Activated CD4-positive, alpha-beta T cell treated with anti-CD3 and anti-CD28 coated beads for 36 hours (primary cell): ENCODE results near the gene FBXL14. TPM values are rescaled to one million over a fixed set of nuclear protein-coding genes. Genes with fewer than 3 reads are reported as not detected.

Experiments
- ATAC-seq: fragments of 200-7000 bp; cut with Tn5 transposase; one replicate; pipeline ENCODE4 v1.10.0; 2021; ENCODE audit warnings: mild to moderate bottlenecking, moderate library complexity
- CTCF ChIA-PET: fragments of 350-600 bp; sonication (Branson Sonifier 250); formaldehyde crosslinking; loops from one replicate; lab custom pipeline; 2021; ENCODE audit warnings: antibody characterized with exemption; lab: Charles Lee
- POLR2A ChIA-PET: fragments of 350-600 bp; sonication (Branson Sonifier 250); formaldehyde crosslinking; loops from one replicate; lab custom pipeline; 2021; ENCODE audit warnings: antibody characterized with exemption, inconsistent platforms; lab: Charles Lee
- DNase-seq: peaks from one replicate; pipeline ENCODE4 v3.0.0-alpha.2; 2020
- H3K27ac Mint-ChIP-seq: one replicate; pipeline ENCODE4 v1.8.0; 2021; ENCODE audit warnings: mixed read lengths
- H3K27me3 Mint-ChIP-seq: one replicate; pipeline ENCODE4 v1.8.0; 2021; ENCODE audit warnings: mixed read lengths
- H3K36me3 Mint-ChIP-seq: one replicate; pipeline ENCODE4 v1.8.0; 2021; ENCODE audit warnings: low read depth, mixed read lengths
- H3K4me1 Mint-ChIP-seq: one replicate; pipeline ENCODE4 v1.8.0; 2021; ENCODE audit warnings: mixed read lengths
- H3K4me3 Mint-ChIP-seq: one replicate; pipeline ENCODE4 v1.8.0; 2021; ENCODE audit warnings: mild to moderate bottlenecking, moderate library complexity, mixed read lengths
- H3K9me3 Mint-ChIP-seq: one replicate; pipeline ENCODE4 v1.8.0; 2021; ENCODE audit warnings: low read depth, mixed read lengths
- intact Hi-C, 2 experiments: fragments of 100-400 bp; cut with DNase I in 1 of 2; cut with micrococcal nuclease in 1 of 2; formaldehyde crosslinking; loops; one replicate each; pipeline versions ENCODE4 v1.14.2 to v1.15.1; 2022 to 2024; cut with DNase I, micrococcal nuclease
- total RNA-seq, 2 experiments: library from RNA; stranded (reverse); gene quantifications; one replicate each; pipeline ENCODE4 v1.2.3, GENCODE V29; 2021

Gene FBXL14
- total RNA-seq, 2 experiments from 2014 or later = 17.0 to 17.8 TPM

DNA sequence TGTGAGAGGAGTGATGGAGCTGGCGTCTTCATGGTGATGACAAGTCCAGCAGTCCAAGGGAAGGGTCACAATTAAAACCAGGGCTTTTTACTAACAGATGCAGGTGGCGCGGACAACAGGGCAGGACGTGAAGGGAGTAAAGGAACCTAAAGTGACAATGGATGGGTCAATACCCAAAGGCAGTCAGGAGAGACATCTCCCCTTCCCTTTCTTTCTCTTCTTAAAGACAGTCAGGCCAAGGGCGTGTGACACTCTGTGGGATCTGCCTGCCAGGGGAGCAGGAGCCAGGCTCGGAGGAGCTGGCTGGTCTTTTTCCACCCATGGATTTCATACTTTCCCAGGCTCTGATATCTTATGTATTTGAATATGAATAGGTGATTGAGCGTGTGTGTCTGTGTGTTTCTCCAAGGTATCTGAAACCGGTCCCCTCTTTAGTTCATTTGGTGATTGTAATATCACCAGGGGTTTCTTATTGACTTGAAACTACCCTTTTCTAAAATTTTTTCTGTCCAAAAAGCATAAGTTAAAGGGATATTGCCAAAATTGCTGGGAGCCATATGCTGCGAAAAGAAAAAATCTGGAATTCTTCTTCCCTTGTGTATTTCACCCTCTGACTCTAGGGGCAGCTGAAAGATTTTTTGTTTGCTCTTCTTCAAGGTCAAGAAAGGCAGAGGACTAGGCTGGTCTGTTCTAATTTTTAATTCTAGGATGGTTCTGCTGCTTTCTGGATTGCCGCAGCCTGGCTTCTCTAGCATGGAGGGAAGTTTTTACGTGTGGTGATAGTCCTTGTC lies 61.8 kb downstream of the FBXL14 start:
- ATAC-seq (no peak), DNase-seq (no peak)
- POLR2A ChIA-PET = interaction anchor here (0.6 kb wide), 2 partner anchors 408 to 841 kb away, joined by 4 to 6 read pairs; no protein-coding TSS in a partner anchor
- Mint-ChIP-seq H3K4me1 (peaks cover 32% of the 10 kb centered on the region), H3K27ac (no peak overlapping the region), H3K4me3 (peak overlapping the region; percentile 50), H3K27me3 (peaks cover 60% of the 10 kb centered on the region), H3K9me3 (no peaks in the 10 kb centered on the region), H3K36me3 (no peaks in the 10 kb centered on the region)
- CTCF ChIA-PET = interaction anchor here (0.6 to 2.2 kb wide), 4 partner anchors 10 to 415 kb away, joined by 3 to 10 read pairs (median 4); no protein-coding TSS in a partner anchor
- intact Hi-C loops = loop anchor here (1.0 to 5.0 kb wide), 3 partner anchors 22 to 418 kb away; partner anchors contain the start of gene FBXL14 (in 1 of the 2)

DNA sequence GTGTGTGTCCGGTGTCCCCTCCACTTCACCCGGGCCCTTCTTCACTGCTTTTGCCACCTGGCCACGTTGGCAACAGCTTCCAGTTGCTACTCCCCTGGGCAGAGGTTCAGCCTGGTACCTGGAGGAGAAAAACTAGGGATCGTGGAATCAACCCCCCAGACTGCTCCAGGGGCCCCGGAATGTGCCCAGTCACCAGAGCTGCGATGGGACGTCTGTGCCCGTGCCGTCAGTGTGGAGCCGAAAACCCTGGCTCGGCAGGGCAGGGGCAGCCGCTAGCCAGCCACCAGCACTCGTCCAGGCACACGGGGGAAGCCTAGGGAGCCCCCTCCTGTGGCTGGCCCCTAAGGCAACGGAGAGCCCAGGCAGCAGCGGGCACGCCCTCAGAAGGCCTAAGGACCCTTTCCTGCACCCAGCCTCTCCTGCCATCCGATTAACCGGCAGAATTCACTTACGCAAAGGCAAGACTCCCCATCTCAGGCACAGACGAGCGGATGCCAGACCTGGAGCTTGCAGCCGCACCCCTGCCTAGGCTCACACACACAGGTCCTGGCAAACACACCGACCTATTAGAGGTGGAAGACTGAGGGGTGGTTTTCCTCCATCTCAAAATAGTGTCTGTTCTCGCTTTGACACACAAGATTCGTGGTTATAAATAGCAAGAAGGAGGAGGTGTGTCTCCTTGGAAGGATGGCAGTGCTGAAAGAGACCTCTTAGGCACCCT lies 62.6 kb downstream of the FBXL14 start:
- H3K4me1 Mint-ChIP-seq = peaks cover 32% of the 10 kb centered on the region
- no peak overlapping the region for H3K27ac Mint-ChIP-seq
- H3K27me3 Mint-ChIP-seq = peaks cover 57% of the 10 kb centered on the region
- H3K36me3 Mint-ChIP-seq = no peaks in the 10 kb centered on the region
- ChIA-PET CTCF (interaction anchor here (0.5 to 2.2 kb wide), 5 partner anchors 10 to 849 kb away, joined by 3 to 10 read pairs (median 3); no protein-coding TSS in a partner anchor), POLR2A (no interaction called here)
- intact Hi-C loops = loop anchor here in 1 of 2 experiments (2.0 to 5.0 kb wide), 2 partner anchors 60 to 417 kb away; partner anchors contain the start of gene FBXL14
- ATAC-seq (peak; percentile 23), DNase-seq (peak; percentile 19)
- H3K9me3 Mint-ChIP-seq = no peaks in the 10 kb centered on the region
- peak overlapping the region; percentile 53 for H3K4me3 Mint-ChIP-seq

DNA sequence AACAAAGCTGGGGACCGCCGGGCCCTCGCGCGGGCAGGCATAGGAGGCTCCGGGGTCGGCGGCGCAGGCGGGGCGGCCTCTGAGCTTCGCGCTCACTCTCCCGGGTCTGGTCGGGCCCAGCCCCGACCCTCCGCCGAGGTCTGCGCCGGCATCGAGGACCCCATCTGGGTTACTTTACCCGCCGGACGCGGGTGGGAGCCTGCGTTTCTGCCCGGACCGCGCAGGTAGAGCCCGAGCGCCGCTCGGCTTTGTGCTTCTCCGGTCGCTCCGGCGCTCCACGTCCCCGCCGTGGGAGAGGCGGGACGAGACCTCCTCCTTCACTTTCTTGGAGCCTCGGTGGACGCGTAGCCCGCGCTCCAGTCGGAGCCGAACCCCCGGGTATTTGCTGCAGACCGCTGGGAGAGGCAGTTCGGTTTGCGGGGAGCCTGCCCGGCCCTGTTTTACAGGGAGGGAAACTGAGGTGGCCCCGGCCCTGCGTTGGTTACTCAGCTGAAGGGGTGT lies 63.2 kb downstream of the FBXL14 start:
- Mint-ChIP-seq H3K27me3 (peaks cover 58% of the 10 kb centered on the region), H3K36me3 (no peaks in the 10 kb centered on the region), H3K27ac (no peak overlapping the region), H3K4me1 (peaks cover 32% of the 10 kb centered on the region), H3K9me3 (no peaks in the 10 kb centered on the region), H3K4me3 (peak overlapping the region; percentile 53)
- ChIA-PET CTCF (interaction anchor here (0.7 kb wide), 1 partner anchor 849 kb away, joined by 3 read pairs; no protein-coding TSS in a partner anchor), POLR2A (no interaction called here)
- peak; percentile 17 for DNase-seq
- no peak for ATAC-seq
- intact Hi-C loops = loop anchor here in 1 of 2 experiments (5.0 kb wide), 1 partner anchor 61 kb away; the partner anchor contains the start of gene FBXL14

DNA sequence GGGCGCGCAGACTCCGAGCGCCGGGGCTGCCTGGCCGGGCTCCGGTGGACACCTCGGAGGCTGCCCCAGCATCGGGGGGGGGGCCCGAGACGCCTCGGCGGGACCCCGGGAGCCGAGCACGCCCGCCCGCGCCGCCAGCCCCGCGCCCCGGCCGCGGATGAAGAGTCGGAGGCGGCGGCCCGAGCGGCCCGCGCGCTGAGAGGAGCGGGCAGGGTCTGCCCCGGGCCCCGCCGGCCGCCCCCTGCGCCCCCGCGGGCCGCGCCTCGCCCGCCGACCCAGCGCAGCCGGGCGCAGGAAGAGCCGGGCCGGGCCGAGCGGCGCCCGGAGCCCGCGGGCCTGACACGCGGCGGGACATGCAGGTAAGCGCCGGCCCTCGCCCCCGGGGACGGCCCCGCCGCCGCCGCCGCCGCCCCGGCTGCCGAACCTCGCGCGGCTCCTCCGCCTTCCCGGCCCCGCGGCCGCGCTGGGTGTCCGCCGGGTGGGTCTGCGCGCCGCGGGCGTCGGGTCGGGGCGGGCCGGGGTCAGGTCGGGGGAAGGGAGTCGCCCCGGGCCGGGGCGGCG lies 63.7 kb downstream of the FBXL14 start:
- H3K27me3 Mint-ChIP-seq = peaks cover 54% of the 10 kb centered on the region
- H3K4me3 Mint-ChIP-seq = no peak overlapping the region
- DNase-seq (no peak), ATAC-seq (no peak)
- CTCF ChIA-PET = no interaction called here
- H3K4me1 Mint-ChIP-seq = peaks cover 32% of the 10 kb centered on the region
- no peak overlapping the region for H3K27ac Mint-ChIP-seq
- POLR2A ChIA-PET = no interaction called here
- intact Hi-C loops = loop anchor here in 1 of 2 experiments (5.0 kb wide), 1 partner anchor 62 kb away; the partner anchor contains the start of gene FBXL14
- no peaks in the 10 kb centered on the region for H3K36me3 Mint-ChIP-seq
- H3K9me3 Mint-ChIP-seq = no peaks in the 10 kb centered on the region

DNA sequence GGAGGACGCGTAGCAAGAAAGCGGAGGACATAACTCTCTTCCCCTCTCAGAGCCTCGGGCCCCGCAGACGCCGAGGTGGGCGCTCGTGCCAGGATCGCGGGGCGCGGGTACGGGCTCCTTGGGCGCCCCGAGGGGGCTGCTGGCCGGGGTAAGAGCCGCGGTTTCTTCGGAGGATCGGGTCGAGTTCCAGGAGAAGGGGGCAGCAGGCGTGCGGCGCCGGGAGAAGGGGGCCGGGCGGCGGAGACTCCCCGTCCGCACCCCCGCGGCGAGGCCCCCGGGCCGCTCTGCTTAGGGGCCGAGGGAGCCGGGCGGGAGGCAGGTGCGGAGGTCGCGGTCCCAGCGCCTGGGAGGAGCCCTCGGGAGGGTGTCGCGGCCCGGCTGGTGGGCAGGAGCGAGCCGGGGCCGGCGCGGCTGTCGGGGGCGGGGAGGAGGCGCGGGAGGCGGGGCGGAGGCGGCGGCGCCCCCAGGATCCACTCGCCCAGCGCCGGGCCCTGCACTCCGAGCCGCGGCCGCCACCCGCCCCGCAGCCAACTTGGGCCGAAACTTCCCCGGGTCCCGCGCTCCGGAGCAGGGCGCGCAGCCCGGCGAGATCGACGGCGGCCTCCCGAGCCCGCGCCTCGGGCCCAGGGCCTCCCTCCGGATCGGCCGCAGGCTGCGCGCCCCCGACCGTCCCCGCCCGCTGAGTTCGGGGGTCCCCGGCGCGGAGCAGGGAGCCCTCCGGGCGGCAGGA lies 64.4 kb downstream of the FBXL14 start:
- DNase-seq (peak; percentile 22), ATAC-seq (no peak)
- peaks cover 32% of the 10 kb centered on the region for H3K4me1 Mint-ChIP-seq
- intact Hi-C loops = loop anchor here in 1 of 2 experiments (5.0 kb wide), 1 partner anchor 62 kb away; the partner anchor contains the start of gene FBXL14
- POLR2A ChIA-PET = no interaction called here
- H3K4me3 Mint-ChIP-seq = peak overlapping the region; percentile 69
- peaks cover 57% of the 10 kb centered on the region for H3K27me3 Mint-ChIP-seq
- CTCF ChIA-PET = no interaction called here
- no peaks in the 10 kb centered on the region for H3K36me3 Mint-ChIP-seq
- H3K27ac Mint-ChIP-seq = no peak overlapping the region
- no peaks in the 10 kb centered on the region for H3K9me3 Mint-ChIP-seq

DNA sequence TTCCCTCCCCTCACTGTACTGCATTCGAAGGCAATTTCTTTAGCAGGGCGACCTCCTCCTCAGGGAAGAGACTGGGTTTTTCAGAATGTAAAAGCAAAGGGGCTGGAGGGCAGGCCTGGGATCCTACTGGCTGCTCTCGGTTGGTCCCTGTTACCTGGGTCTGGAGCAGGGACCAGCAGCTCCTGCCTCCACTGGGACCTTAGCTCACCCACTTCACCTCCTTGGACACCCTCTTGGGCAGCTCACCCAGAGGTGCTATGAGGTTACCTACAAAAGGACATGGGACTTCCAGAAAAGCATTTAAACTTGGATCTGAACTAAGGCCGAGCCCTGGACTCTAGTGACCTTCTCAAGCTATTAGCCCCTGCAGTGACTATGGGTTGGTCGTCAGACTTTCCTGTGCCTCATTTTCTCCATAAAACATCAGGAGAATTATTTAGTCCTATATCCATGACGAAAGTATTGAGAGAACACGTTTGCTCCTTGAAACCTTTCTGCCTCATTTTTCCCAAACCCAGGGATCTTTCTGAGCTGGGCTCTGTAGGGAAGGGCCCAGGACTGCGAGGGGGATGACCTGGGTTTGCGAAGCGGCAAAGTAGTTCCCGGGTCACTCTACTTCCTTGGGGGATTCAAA lies 65.0 kb downstream of the FBXL14 start:
- peaks cover 28% of the 10 kb centered on the region for H3K4me1 Mint-ChIP-seq
- peaks cover 57% of the 10 kb centered on the region for H3K27me3 Mint-ChIP-seq
- no peaks in the 10 kb centered on the region for H3K9me3 Mint-ChIP-seq
- no peak for DNase-seq
- ChIA-PET CTCF (interaction anchor here (0.6 to 1.0 kb wide), 2 partner anchors 24 to 61 kb away, joined by 3 read pairs; no protein-coding TSS in a partner anchor), POLR2A (no interaction called here)
- no peaks in the 10 kb centered on the region for H3K36me3 Mint-ChIP-seq
- H3K27ac Mint-ChIP-seq = no peak overlapping the region
- intact Hi-C loops = no loop called here
- H3K4me3 Mint-ChIP-seq = peak overlapping the region; percentile 69
- ATAC-seq = no peak

DNA sequence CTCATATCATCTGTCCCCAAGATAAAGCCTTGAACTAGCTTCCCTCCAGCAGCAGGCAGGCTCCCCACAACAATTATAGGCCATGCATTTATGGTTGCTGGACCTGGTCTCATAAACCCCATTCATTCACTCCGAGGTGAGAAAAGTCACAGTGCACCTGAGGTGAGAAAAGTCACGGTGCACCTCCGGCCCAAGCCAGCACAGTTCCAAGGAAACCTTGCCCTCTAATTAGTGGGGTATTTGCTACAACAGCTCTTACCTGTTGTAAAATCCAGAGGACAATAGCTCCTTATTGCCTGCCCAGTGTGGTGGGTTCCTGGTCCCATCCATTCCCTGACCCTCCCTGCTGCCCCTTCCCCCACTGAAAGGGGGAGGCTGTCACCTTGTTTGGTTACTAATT lies 65.6 kb downstream of the FBXL14 start:
- DNase-seq = no peak
- Mint-ChIP-seq H3K27ac (no peak overlapping the region), H3K36me3 (no peaks in the 10 kb centered on the region), H3K9me3 (no peaks in the 10 kb centered on the region), H3K4me3 (no peak overlapping the region), H3K27me3 (peaks cover 58% of the 10 kb centered on the region), H3K4me1 (peaks cover 25% of the 10 kb centered on the region)
- intact Hi-C loops = no loop called here
- POLR2A ChIA-PET = no interaction called here
- CTCF ChIA-PET = interaction anchor here (0.6 to 1.0 kb wide), 2 partner anchors 24 to 62 kb away, joined by 3 read pairs; no protein-coding TSS in a partner anchor
- ATAC-seq = no peak

DNA sequence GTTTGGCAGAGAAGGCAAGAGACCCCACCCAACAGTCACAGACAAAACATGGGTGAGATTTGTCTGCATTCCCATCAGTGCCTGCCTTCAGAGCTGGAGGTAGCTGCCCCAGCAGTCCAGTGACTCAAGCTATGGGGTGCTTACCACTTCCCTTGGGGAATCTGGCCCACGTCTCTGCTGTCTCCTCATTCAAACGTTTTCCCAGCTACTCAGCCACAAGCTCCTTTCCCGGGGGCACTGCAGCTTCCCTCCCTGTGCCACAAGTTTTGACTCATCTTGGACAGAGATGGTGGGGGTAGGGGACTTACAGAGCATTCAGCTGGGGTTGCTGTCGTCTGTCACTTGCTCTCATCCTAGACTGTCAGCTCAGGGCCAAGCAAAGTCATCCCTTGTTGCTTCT lies 66.6 kb downstream of the FBXL14 start:
- ATAC-seq (no peak), DNase-seq (no peak)
- H3K4me3 Mint-ChIP-seq = no peak overlapping the region
- no peaks in the 10 kb centered on the region for H3K9me3 Mint-ChIP-seq
- ChIA-PET POLR2A (no interaction called here), CTCF (interaction anchor here (0.6 to 0.8 kb wide), 3 partner anchors 10 to 409 kb away, joined by 3 read pairs; no protein-coding TSS in a partner anchor)
- no peaks in the 10 kb centered on the region for H3K36me3 Mint-ChIP-seq
- intact Hi-C loops = no loop called here
- peaks cover 51% of the 10 kb centered on the region for H3K27me3 Mint-ChIP-seq
- H3K27ac Mint-ChIP-seq = no peak overlapping the region
- H3K4me1 Mint-ChIP-seq = peaks cover 15% of the 10 kb centered on the region

DNA sequence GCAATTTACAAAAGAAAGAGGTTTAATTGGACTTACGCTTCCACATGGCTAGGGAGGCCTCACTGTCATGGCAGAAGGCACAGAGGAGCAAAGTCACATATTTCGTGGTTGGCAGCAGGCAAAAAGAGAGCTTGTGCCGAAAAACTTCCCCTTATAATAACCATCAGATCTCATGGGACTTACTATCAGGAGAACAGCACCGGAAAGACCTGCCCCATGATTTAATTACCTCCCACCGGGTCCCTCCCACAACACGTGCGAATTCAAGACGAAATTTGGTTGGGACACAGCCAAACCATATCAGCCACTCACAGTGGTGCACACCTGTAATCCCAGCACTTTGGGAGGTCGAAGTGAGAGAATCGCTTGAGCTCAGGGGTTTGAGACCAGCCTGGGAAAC lies 68.5 kb downstream of the FBXL14 start:
- Mint-ChIP-seq H3K27me3 (peaks cover 41% of the 10 kb centered on the region), H3K36me3 (no peaks in the 10 kb centered on the region), H3K4me3 (no peak overlapping the region), H3K9me3 (no peaks in the 10 kb centered on the region), H3K4me1 (peaks cover 3% of the 10 kb centered on the region), H3K27ac (no peak overlapping the region)
- DNase-seq = no peak
- POLR2A ChIA-PET = no interaction called here
- intact Hi-C loops = no loop called here
- CTCF ChIA-PET = interaction anchor here (0.6 kb wide), 1 partner anchor 434 kb away, joined by 3 read pairs; no protein-coding TSS in a partner anchor
- no peak for ATAC-seq

DNA sequence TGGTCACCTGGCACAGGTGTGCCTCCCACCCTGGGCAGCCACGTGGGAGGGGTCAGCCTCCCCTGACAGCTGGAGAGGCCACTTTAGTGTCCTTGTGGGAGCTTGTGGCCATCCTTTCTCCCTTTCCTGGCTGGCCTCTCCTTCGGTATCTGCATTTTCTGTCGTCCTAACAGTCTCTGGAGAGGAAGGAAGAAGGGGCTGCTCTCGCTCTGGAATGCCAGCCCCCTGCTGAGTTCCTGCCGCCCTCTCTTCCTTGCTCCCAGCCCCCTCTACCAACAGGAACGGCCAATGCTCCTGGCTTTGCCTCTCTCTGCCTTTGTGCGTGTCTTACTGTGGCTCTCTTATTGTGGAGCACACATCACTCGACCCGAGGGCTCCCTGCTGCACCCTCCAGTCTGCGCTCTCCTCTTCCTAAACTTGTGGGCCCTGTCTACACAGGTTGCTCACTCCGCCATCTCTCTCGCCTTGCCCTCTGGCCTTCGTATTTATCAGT lies 70.8 kb downstream of the FBXL14 start:
- Mint-ChIP-seq H3K9me3 (no peaks in the 10 kb centered on the region), H3K4me3 (no peak overlapping the region), H3K27me3 (peaks cover 38% of the 10 kb centered on the region), H3K4me1 (no peaks in the 10 kb centered on the region), H3K27ac (no peak overlapping the region), H3K36me3 (no peaks in the 10 kb centered on the region)
- intact Hi-C loops = no loop called here
- DNase-seq (no peak), ATAC-seq (no peak)
- ChIA-PET POLR2A (no interaction called here), CTCF (interaction anchor here (0.6 kb wide), 1 partner anchor 26 kb away, joined by 3 read pairs; no protein-coding TSS in a partner anchor)
